Measurements from ENCODE around the gene ZCCHC2. TPM values are rescaled to one million over a fixed set of nuclear protein-coding genes. Genes with fewer than 3 reads are reported as not detected.

The ZCCHC2 gene
- total RNA-seq, 6 donors from 2014 or later = 29.9 to 60.8 (median 40.6) TPM

DNA sequence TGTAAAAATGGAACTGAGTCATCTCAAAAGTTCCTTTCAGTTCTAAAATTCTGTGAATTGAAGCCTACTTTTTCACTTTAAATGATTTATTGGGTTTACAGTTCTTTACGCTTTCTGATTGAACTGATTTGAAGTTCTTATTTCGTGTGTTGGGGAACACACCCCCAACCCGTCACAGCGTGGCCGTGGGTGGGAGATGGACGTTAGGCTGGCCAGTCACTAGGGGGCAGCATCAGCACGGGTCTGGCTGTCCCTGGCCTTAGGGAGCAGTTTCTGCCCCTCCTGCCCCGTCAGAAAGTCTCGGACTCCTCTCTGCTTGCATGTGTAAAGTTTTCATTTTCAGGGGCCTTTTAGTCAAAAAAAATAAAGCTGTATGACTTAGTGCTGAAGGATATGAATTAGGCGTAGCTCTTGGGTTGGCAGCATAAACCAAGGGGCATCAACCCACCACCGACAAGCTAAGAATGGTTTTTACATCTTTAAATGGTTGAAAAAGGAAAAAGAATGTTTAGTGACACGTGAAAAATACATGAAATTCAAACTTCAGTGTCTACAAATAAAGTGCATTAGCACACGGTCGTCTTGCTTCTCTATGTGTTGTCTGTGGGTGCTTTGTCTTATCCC is 63.4 kb downstream of the ZCCHC2 start:
- Histone ChIP-seq H3K27me3 (no peaks in the 10 kb centered on the region), H3K4me1 (peaks cover 14 to 29% (median 17%) of the 10 kb centered on the region in 4 donors), H3K4me3 (no peak overlapping the region), H3K27ac (no peak overlapping the region), H3K36me3 (peaks cover 0 to 6% (median 2%) of the 10 kb centered on the region in 4 donors), H3K9me3 (no peaks in the 10 kb centered on the region)
- peak in 1 of 2 donors; percentile 69 for DNase-seq
- WGBS, 2 donors = 19 to 31% methylated on average over 14 of the region's 14 CpGs
- ATAC-seq (ENCODE audit: low FRiP score in 2 of 2) = peak; percentile 78 to 87
- TF ChIP-seq CTCF (IDR thresholded peaks at IDR 0.05) (peak; percentile 38 to 81 (median 74)), POLR2A (IDR thresholded peaks at IDR 0.05) (no peak)

DNA sequence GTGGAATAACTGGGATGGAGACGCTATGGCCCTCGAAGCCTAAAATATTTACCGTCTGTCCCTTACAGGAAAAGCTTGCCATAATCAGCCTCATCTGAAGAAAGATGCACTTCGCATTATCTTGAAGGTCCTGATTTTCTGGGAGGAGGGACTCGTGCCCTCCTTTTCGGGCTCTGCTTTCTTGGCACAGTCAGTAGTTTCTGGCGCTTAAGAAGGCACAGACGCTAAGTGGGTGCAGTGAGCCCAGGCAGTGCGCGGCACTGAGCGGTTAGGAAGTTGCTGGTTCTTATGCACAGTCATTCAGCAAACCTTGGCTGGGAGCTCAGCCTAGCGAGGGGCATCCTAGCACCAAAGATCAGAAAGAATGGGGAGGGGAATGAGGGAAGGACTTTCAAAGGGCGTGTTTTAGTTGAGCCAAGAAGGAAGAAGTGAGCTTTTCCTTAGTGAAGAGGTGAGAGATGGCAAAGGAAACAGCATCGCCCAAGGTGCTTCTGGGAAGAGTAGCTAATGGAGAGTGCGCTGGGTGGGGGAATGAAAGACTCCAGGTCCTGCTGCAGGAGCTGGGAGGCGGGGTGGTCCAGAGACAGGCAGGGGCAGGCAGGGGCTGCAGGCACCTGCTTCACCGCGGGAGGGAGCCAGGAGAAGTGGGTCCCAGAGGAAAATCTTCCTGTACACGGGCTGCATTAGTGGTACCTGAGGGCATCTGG is 64.1 kb downstream of the ZCCHC2 start:
- Histone ChIP-seq H3K27ac (no peak overlapping the region), H3K27me3 (no peaks in the 10 kb centered on the region), H3K4me3 (no peak overlapping the region), H3K36me3 (peaks cover 0 to 6% (median under 1%) of the 10 kb centered on the region in 4 donors), H3K4me1 (peaks cover 14 to 35% (median 22%) of the 10 kb centered on the region in 4 donors), H3K9me3 (no peaks in the 10 kb centered on the region)
- ATAC-seq (ENCODE audit: low FRiP score in 2 of 2) (no peak), DNase-seq (no peak)
- TF ChIP-seq CTCF (IDR thresholded peaks at IDR 0.05) (no peak), EP300 (IDR thresholded peaks at IDR 0.05) (no peak), POLR2A (IDR thresholded peaks at IDR 0.05) (no peak), POLR2AphosphoS5 (IDR thresholded peaks at IDR 0.05) (no peak)
- WGBS, 2 donors = 90 to 94% methylated on average over 18 to 19 of the region's 19 CpGs

GRCh38 chr18:62587689-62588088 is 64.9 kb downstream of the ZCCHC2 start:
- WGBS, 2 donors = 74 to 80% methylated on average over 9 of the region's 9 CpGs
- H3K36me3 ChIP-seq = peaks cover 0 to 6% (median 0%) of the 10 kb centered on the region in 4 donors
- peaks cover 14 to 36% (median 22%) of the 10 kb centered on the region in 4 donors for H3K4me1 ChIP-seq
- H3K4me3 ChIP-seq = no peak overlapping the region
- no peaks in the 10 kb centered on the region for H3K27me3 ChIP-seq
- no peak overlapping the region for H3K27ac ChIP-seq
- no peaks in the 10 kb centered on the region for H3K9me3 ChIP-seq
- ATAC-seq (ENCODE audit: low FRiP score in 2 of 2) (no peak), DNase-seq (no peak)
- TF ChIP-seq EP300 (IDR thresholded peaks at IDR 0.05) = no peak
- TF ChIP-seq CTCF (IDR thresholded peaks at IDR 0.05) = no peak
- TF ChIP-seq POLR2A (IDR thresholded peaks at IDR 0.05) = no peak
- no peak for TF ChIP-seq POLR2AphosphoS5 (IDR thresholded peaks at IDR 0.05)

DNA sequence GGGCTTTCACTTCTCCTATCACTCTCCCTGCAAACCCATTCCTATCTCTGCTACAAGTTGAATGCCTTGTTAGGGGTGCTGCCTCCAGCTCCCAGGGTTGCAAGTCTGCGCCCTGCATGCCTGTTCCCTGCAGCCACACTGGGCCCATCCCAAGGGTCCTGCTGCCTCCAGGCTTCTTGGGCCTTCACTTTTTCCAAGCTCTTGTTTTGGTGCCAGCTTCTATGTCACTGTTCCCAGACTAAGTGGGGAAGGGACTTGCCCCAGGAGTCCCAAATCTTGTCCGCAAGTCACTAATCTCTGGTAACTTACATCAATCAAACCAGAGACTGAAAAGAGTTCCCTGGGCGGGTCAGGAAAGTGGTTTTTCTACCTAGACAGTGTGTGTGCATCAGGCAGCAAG is 65.4 kb downstream of the ZCCHC2 start:
- no peak for DNase-seq
- peaks cover 0 to 6% (median 0%) of the 10 kb centered on the region in 4 donors for H3K36me3 ChIP-seq
- no peak overlapping the region for H3K27ac ChIP-seq
- no peak for ATAC-seq (ENCODE audit: low FRiP score in 2 of 2)
- H3K9me3 ChIP-seq = no peaks in the 10 kb centered on the region
- no peak overlapping the region for H3K4me3 ChIP-seq
- 92 to 94% methylated on average over 3 of the region's 3 CpGs for WGBS, 2 donors
- TF ChIP-seq POLR2AphosphoS5 (IDR thresholded peaks at IDR 0.05) = no peak
- peaks cover 14 to 36% (median 22%) of the 10 kb centered on the region in 4 donors for H3K4me1 ChIP-seq
- no peaks in the 10 kb centered on the region for H3K27me3 ChIP-seq

- no peak overlapping the region for H3K27ac ChIP-seq
- no peak for DNase-seq
- 34 to 42% methylated on average over 10 to 15 of the region's 15 CpGs for WGBS, 2 donors
These were observed 68.2 kb downstream of the ZCCHC2 start for GRCh38 chr18:62590799-62591590.

More at GRCh38 chr18:62590799-62591590, 68.2 kb downstream of the ZCCHC2 start:
- peak in 1 of 2 donors; percentile 27 for ATAC-seq (ENCODE audit: low FRiP score in 2 of 2)
- no peaks in the 10 kb centered on the region for H3K36me3 ChIP-seq
- H3K4me1 ChIP-seq = peaks cover under 1 to 17% (median 11%) of the 10 kb centered on the region in 4 donors
- TF ChIP-seq EP300 (IDR thresholded peaks at IDR 0.05) (no peak), POLR2A (IDR thresholded peaks at IDR 0.05) (no peak), CTCF (IDR thresholded peaks at IDR 0.05) (no peak), POLR2AphosphoS5 (IDR thresholded peaks at IDR 0.05) (no peak)
- H3K4me3 ChIP-seq = no peak overlapping the region
- H3K9me3 ChIP-seq = no peaks in the 10 kb centered on the region
- H3K27me3 ChIP-seq = peaks cover 0 to 5% (median under 1%) of the 10 kb centered on the region in 4 donors

Measured in upper lobe of left lung (tissue), 6 donors.